GM12874 (cell line): Measurements from ENCODE around the gene TTC33.

ENCODE experiments used
- TF ChIP-seq, protein P1 (sequence below): IDR thresholded peaks from 2 replicates; pipeline ENCODE4 v1.5.1; 2011; ENCODE audit warnings: low read depth, mild to moderate bottlenecking, control low read depth, low read length, moderate library complexity; ENCODE audit not compliant: insufficient read depth

Gene TTC33

DNA sequence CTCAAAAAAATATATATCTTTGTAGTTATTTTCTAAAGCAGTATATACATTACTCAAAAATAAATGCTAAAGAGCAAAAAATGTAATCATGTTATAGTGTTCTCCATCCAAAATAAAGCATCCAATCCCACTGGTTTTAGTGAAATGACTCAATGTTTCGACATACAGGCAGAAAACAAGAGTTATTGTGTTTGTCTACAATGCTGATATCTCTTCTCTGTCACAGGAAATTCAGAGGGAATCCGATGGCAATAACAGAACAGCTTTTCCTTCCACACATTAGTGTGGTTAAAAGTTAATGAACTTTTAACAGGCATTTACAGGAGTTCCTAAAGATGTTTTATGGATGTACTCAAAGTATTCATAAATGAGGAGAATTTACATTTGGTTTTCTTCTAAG is 12.0 kb downstream of the TTC33 start:
- TF ChIP-seq, protein P1, sequence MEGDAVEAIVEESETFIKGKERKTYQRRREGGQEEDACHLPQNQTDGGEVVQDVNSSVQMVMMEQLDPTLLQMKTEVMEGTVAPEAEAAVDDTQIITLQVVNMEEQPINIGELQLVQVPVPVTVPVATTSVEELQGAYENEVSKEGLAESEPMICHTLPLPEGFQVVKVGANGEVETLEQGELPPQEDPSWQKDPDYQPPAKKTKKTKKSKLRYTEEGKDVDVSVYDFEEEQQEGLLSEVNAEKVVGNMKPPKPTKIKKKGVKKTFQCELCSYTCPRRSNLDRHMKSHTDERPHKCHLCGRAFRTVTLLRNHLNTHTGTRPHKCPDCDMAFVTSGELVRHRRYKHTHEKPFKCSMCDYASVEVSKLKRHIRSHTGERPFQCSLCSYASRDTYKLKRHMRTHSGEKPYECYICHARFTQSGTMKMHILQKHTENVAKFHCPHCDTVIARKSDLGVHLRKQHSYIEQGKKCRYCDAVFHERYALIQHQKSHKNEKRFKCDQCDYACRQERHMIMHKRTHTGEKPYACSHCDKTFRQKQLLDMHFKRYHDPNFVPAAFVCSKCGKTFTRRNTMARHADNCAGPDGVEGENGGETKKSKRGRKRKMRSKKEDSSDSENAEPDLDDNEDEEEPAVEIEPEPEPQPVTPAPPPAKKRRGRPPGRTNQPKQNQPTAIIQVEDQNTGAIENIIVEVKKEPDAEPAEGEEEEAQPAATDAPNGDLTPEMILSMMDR = no peak

DNA sequence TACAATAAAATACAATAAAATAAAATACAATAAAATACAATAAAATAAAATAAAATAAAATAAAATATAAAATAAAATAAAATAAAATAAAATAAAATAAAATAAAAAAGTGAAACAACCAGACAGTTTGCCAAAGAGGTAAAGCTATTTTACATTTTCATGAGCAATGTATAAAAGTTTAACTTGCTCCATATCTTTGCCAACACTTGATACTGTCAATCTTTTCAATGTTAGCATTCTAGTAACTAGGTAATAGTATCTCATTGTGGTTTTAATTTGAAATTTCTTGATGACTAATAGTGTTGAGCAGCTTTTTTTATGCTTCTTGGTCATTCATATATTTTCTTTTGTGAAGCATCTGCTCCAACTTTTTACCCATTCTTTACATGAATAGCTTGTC is 17.3 kb downstream of the TTC33 start:
- TF ChIP-seq, protein P1 = no peak

DNA sequence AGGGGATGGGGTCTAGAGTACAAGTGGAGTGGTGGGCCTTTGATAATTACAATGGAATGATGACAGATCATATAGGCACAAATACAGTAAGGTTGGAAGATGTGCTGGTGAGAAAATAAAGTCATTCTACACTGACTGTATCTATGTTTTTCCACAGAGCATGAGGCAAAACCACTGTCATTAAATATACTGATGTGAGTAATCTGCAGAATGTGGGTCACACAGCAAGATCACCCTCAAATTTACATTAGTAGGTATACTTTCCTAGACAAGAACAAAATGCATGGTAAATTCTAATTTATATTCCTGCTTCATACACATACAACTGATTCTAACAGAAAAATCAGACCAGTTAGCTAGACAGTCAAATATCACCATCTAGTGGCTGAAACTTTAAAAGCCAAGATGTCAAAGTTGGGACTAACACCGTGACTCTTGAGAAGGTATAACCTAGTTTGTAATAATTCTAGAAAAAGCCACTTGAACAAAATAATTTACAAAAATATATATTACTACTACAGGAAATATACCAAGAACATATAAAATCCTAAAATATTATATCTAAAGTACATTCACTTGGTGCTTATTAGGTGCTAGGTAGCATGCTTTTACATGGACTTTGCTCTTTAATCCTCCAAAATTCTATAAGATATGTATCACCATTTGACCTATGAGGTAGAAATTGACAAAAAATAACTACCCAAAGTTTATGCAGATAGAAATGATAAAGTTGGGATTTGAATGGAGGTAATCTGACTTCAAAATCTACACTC is 19.5 kb downstream of the TTC33 start:
- TF ChIP-seq, protein P1 = peak; percentile 50; the same call in 1 of the 2 replicates

DNA sequence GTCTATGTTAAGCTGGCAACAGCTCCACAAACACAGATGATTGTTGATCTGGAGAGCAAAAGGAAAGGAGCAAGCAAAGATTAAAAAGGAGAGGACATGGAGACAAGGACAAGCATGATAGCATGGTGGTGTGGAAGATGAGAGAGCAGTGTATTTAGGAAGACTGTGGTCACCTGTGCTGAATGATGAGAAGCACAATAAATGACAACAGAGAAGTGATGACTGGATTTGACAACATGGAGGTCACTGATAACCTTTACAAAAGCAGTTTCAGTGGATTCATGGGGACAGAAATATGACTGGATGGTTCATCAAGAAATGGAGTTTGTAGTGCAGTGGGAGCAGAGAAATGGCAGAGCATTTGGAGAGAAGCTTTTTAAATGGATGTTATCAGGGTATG is 20.2 kb downstream of the TTC33 start:
- TF ChIP-seq, protein P1 = no peak

DNA sequence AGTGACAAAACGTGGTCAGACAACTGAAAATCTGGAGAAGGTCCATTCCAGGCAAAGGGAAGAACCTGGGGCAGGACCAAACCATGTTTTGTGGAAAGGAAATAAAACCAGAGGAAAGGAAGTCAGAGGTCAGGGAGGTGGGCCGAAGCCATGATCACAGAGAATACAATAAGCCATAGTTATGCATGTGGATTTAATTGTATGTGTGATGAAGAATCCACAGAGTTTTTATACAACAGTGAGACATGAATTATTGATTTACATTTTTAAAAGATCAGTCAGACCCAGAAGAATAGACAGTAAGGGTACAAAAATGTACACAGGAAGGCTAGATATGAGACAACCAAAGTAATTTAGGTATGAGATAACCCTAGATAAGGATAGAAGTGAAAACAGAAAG is 20.8 kb downstream of the TTC33 start:
- TF ChIP-seq, protein P1 = no peak

DNA sequence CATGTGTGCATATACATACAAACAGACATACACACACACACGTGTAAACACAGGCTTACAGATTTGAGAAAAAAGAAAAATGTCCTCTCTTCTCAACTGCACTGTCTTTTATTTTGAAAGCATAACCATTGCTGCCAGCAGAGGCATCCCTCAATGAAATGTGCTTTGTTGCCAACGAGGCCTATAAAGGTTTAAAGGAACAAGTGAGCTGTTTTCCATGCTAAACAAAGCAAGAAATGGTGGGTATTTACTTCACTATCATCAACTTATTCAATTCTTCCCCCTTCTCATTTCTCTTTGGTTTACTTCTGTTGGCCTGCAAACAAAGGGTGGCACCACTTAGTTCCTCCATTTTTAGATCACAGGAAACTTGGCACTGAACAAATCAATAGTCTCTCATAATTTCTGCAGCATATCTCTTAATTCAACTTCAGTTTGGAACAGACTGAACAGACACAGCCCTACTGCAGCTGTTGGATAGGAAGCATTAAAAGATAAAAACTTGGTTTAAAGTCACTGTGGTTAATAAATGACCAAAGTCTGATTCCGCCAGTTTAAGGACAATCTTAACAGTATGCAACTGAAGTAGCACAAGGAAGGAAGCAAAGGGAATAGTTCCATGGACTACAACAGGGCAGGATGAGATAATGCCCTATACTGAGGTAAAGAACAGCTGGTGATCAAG is 21.7 kb downstream of the TTC33 start:
- TF ChIP-seq, protein P1 = no peak

DNA sequence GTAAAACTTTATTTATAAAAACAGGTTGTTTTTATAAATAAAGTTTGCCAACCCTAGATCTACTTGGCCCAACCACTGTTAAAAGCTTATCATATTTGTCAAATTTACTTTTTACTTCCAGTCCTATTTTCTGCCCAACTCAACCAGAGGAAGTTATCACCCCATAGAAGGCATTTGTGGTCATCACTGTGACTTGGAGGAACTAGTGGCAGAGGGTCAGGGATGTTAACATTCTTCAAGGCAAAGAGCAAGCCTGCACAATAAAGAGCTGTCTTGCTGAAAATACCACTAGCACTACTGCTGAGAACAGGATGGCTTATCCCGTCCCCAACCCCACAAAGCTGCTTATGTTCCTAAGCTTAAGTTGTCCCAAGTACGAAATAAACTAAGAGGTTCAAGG is 22.3 kb downstream of the TTC33 start:
- TF ChIP-seq, protein P1 = no peak
